Endothelial cell of umbilical vein (primary cell): Measurements from ENCODE around the gene MICALL1. TPM values are rescaled to one million over a fixed set of nuclear protein-coding genes. Genes with fewer than 3 reads are reported as not detected.

ENCODE experiments used
- BruUV-seq: library from RNA; stranded (reverse); fragments of 400-500 nt; replicated peaks from 2 replicates; lab custom pipeline; 2021; lab: Mats Ljungman, UMichigan
- CTCF ChIA-PET: fragments of 300-600, 350-600 bp; sonication (Branson Sonifier 250); formaldehyde crosslinking; loops from one replicate; lab custom pipeline; 2021; ENCODE audit warnings: antibody characterized with exemption, inconsistent platforms; lab: Charles Lee
- POLR2A ChIA-PET: fragments of 300-600, 350-600 bp; sonication (Branson Sonifier 250); formaldehyde crosslinking; loops from one replicate; lab custom pipeline; 2021; ENCODE audit warnings: antibody characterized with exemption, inconsistent platforms; lab: Charles Lee
- DNase-seq: peaks from one replicate; pipeline ENCODE4 v3.0.0-alpha.2; 2011; ENCODE audit warnings: low read depth, low spot score
- FAIRE-seq: peaks from 2 replicates; lab custom pipeline; 2011; peaks lifted over from hg19 to GRCh38; lab: Jason Lieb, UNC
- H2AFZ ChIP-seq: 2 replicates; pipeline ENCODE4 v1.6.0; 2012; ENCODE audit warnings: low read depth, low read length, control low read depth, inconsistent platforms
- H3K27ac ChIP-seq: 2 replicates; pipeline ENCODE4 v1.5.1; 2011; ENCODE audit warnings: low read depth, mild to moderate bottlenecking, control low read depth, low read length, moderate library complexity; ENCODE audit not compliant: insufficient read depth
- H3K27me3 ChIP-seq, 2 experiments: 2 replicates each; pipeline versions ENCODE4 v1.6.0 to v1.6.1; 2011; ENCODE audit warnings: low read length in 2 of 2, mixed read lengths in 1 of 2; ENCODE audit not compliant: control insufficient read depth in 2 of 2, insufficient read depth in 2 of 2
- H3K36me3 ChIP-seq, 2 experiments: 2 replicates in 1 of 2; 3 replicates in 1 of 2; pipeline ENCODE4 v1.5.1; 2011; ENCODE audit warnings: low read length in 2 of 2, mild to moderate bottlenecking in 1 of 2, moderate library complexity in 1 of 2; ENCODE audit not compliant: control insufficient read depth in 2 of 2, insufficient read depth in 2 of 2; ENCODE audit errors: extremely low read depth in 1 of 2
- H3K4me1 ChIP-seq: 3 replicates; pipeline ENCODE4 v1.5.1; 2011; ENCODE audit warnings: mild to moderate bottlenecking, low read length; ENCODE audit not compliant: control insufficient read depth, insufficient read depth; ENCODE audit errors: extremely low read depth
- H3K4me2 ChIP-seq: 2 replicates; pipeline ENCODE4 v1.6.1; 2011; ENCODE audit warnings: low read length, control low read depth, mixed read lengths; ENCODE audit not compliant: insufficient read depth
- H3K4me3 ChIP-seq, 3 experiments: fragments of 200-600 bp in 1 of 3; sonication (generic), shearing (Covaris generic) in 1 of 3; replicated peaks in 1 of 3; 2 replicates each; pipeline ENCODE4 v1.5.1; 2011 to 2016; ENCODE audit warnings: control low read depth in 3 of 3, low read length in 3 of 3, mild to moderate bottlenecking in 2 of 3, inconsistent platforms in 1 of 3, low read depth in 1 of 3, moderate library complexity in 1 of 3; ENCODE audit not compliant: insufficient read depth in 1 of 3
- H3K79me2 ChIP-seq: 2 replicates; pipeline ENCODE4 v1.6.0; 2012; ENCODE audit warnings: low read length, inconsistent platforms; ENCODE audit not compliant: control insufficient read depth, insufficient read depth
- H3K9ac ChIP-seq: replicated peaks from 2 replicates; pipeline ENCODE3; 2011; ENCODE audit warnings: low read length, control low read depth; ENCODE audit not compliant: insufficient read depth; ENCODE audit errors: extremely low read depth
- H3K9me1 ChIP-seq: replicated peaks from 3 replicates; pipeline ENCODE4 v1.6.0; 2011; ENCODE audit warnings: mild to moderate bottlenecking, low read length; ENCODE audit not compliant: control insufficient read depth, insufficient read depth; ENCODE audit errors: extremely low read depth
- H3K9me3 ChIP-seq: replicated peaks from 2 replicates; pipeline ENCODE4 v1.5.1; 2012; ENCODE audit warnings: low read length, inconsistent platforms; ENCODE audit not compliant: control insufficient read depth, insufficient read depth
- H4K20me1 ChIP-seq: replicated peaks from 2 replicates; pipeline ENCODE3; 2011; ENCODE audit warnings: mild to moderate bottlenecking, low read length; ENCODE audit not compliant: control insufficient read depth, insufficient read depth; ENCODE audit errors: extremely low read depth
- EZH2 ChIP-seq: IDR thresholded peaks from 2 replicates; pipeline ENCODE4 v1.6.1; 2012; ENCODE audit warnings: borderline replicate concordance, low read depth, mild to moderate bottlenecking, moderate library complexity, low read length, inconsistent platforms; ENCODE audit not compliant: severe bottlenecking
- FOS ChIP-seq: IDR thresholded peaks from 2 replicates; pipeline ENCODE4 v1.6.1; 2011; ENCODE audit warnings: mild to moderate bottlenecking, low read length, moderate library complexity, borderline replicate concordance; ENCODE audit not compliant: insufficient read depth
- GATA2 ChIP-seq: IDR thresholded peaks from 2 replicates; pipeline ENCODE4 v1.7.0; 2011; ENCODE audit warnings: low read depth, mild to moderate bottlenecking, moderate library complexity, mixed read lengths, low read length; ENCODE audit not compliant: insufficient read length, insufficient read depth
- JUN ChIP-seq: IDR thresholded peaks from 2 replicates; pipeline ENCODE4 v1.6.1; 2011; ENCODE audit warnings: borderline replicate concordance, low read depth; ENCODE audit not compliant: insufficient read length, insufficient read depth
- MYC ChIP-seq: IDR thresholded peaks from one replicate; pipeline ENCODE4 v1.6.1; 2011; ENCODE audit warnings: mild to moderate bottlenecking, low read depth, low read length
- POLR2A ChIP-seq: IDR thresholded peaks from 2 replicates; pipeline ENCODE4 v1.6.1; 2012; ENCODE audit warnings: low read depth, mild to moderate bottlenecking, control low read depth, low read length
- POLR2AphosphoS5 ChIP-seq: IDR thresholded peaks from 2 replicates; pipeline ENCODE4 v1.6.1; 2012; ENCODE audit warnings: low read depth, mild to moderate bottlenecking, control low read depth, low read length, moderate library complexity; ENCODE audit not compliant: insufficient read depth
- dilution Hi-C: fragments of 300-500 bp; cut with MboI; formaldehyde crosslinking; loops from one replicate; pipeline ENCODE4 v1.15.0; 2019; ENCODE audit warnings: low sequenced_read_pairs; ENCODE audit not compliant: extremely low pct_ligation_motif_present
- intact Hi-C: fragments of 100-400 bp; cut with micrococcal nuclease; formaldehyde crosslinking; loops from one replicate; pipeline ENCODE4 v1.10.0; 2022
- polyA plus RNA-seq, 4 experiments: library from polyadenylated mRNA; depleted of rRNA in 3 of 4; stranded (reverse) in 3 of 4; unstranded in 1 of 4; fragments of >200 nt; gene quantifications; 2 replicates each; pipeline versions ENCODE4 v1.2.1 to v1.2.3, GENCODE V29; 2011 to 2012; ENCODE audit warnings: missing spikeins in 1 of 4
- total RNA-seq: library from RNA; stranded (reverse); gene quantifications from 2 replicates; pipeline ENCODE4 v1.2.3, GENCODE V29; 2021
- TF ChIP-seq, protein P1 (sequence below): IDR thresholded peaks from 2 replicates; pipeline ENCODE4 v1.6.1; 2011; ENCODE audit not compliant: insufficient read depth, insufficient read length
- TF ChIP-seq, protein P2 (sequence below), 2 donors: IDR thresholded peaks; 1 replicate in 1 of 2; 2 replicates in 1 of 2; pipeline ENCODE4 v1.5.1; 2011; ENCODE audit warnings: low read length in 2 of 2, mild to moderate bottlenecking in 2 of 2, moderate library complexity in 2 of 2, control low read depth in 1 of 2, inconsistent platforms in 1 of 2, low read depth in 1 of 2; ENCODE audit not compliant: insufficient read depth in 1 of 2; ENCODE audit errors: extremely low read depth in 1 of 2

Gene MICALL1
- total and polyA plus RNA-seq, 2 donors (not counting 3 experiments of a cell fraction or from before 2014, with no cell fraction given), result 23.9 to 66.9 TPM

DNA sequence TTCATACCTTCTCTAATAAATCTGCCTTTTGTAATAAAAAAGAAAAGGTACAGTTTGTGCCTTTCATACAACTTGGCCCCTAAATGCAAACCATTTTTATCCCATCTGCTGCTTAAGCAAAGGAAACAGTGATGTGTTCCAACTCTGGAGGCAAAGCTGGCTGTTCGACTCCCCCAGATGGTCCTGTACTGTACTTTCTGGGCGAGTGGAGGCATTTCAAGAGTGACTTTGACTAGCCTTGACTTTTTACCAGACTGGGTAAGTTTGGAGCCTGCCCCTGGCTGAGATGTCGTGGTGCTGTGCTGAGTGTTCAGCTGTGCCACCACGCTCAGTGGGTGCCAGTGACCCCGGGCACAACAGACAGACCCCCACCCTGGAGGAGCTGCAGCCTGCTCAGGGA, 10.2 kb downstream of the MICALL1 start:
- DNase-seq (no peak), FAIRE-seq (no peak)
- Histone ChIP-seq H3K79me2 (no peaks in the 10 kb centered on the region), H3K27me3 (no peaks in the 10 kb centered on the region), H3K27ac (no peak overlapping the region), H3K4me1 (no peaks in the 10 kb centered on the region), H3K9me3 (no peaks in the 10 kb centered on the region), H3K4me3 (no peak overlapping the region), H3K9me1 (no peaks in the 10 kb centered on the region), H3K36me3 (peaks cover 2 to 33% of the 10 kb centered on the region in 2 experiments), H2AFZ (no peak overlapping the region), H3K9ac (no peak overlapping the region), H3K4me2 (no peak overlapping the region), H4K20me1 (no peaks in the 10 kb centered on the region)
- ChIA-PET POLR2A (interaction anchor here (0.5 kb wide), 1 partner anchor 38 kb away, joined by 4 read pairs; no protein-coding TSS in a partner anchor), CTCF (interaction anchor here (1.2 kb wide), 1 partner anchor 53 kb away, joined by 3 read pairs; no protein-coding TSS in a partner anchor)
- no TSS peak for BruUV-seq
- TF ChIP-seq POLR2A, result no peak
- TF ChIP-seq JUN, result no peak
- TF ChIP-seq GATA2, result no peak
- TF ChIP-seq MYC, result no peak
- TF ChIP-seq, protein P1, sequence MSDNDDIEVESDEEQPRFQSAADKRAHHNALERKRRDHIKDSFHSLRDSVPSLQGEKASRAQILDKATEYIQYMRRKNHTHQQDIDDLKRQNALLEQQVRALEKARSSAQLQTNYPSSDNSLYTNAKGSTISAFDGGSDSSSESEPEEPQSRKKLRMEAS, result no peak
- TF ChIP-seq, protein P2, sequence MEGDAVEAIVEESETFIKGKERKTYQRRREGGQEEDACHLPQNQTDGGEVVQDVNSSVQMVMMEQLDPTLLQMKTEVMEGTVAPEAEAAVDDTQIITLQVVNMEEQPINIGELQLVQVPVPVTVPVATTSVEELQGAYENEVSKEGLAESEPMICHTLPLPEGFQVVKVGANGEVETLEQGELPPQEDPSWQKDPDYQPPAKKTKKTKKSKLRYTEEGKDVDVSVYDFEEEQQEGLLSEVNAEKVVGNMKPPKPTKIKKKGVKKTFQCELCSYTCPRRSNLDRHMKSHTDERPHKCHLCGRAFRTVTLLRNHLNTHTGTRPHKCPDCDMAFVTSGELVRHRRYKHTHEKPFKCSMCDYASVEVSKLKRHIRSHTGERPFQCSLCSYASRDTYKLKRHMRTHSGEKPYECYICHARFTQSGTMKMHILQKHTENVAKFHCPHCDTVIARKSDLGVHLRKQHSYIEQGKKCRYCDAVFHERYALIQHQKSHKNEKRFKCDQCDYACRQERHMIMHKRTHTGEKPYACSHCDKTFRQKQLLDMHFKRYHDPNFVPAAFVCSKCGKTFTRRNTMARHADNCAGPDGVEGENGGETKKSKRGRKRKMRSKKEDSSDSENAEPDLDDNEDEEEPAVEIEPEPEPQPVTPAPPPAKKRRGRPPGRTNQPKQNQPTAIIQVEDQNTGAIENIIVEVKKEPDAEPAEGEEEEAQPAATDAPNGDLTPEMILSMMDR (IDR thresholded peaks at IDR 0.05; ENCODE audit: extremely low read depth in 1 of 2, insufficient read depth in 1 of 2, low read depth in 1 of 2, low read length in 2 of 2), result no peak
- TF ChIP-seq EZH2, result no peak
- TF ChIP-seq POLR2AphosphoS5, result no peak
- TF ChIP-seq FOS, result no peak
- dilution Hi-C loops (no loop called here), intact Hi-C loops (no loop called here)
